ENCODE results near the gene RIMS4.

GRCh38 chr20:44768256-44768655 is 42.1 kb downstream of the RIMS4 start:
- TF ChIP-seq GATA2 (IDR thresholded peaks at IDR 0.05; ENCODE audit: low read depth, low read length): no peak
- TF ChIP-seq GATA3 (IDR thresholded peaks at IDR 0.05; ENCODE audit: low read depth, low read length): no peak

Data from SH-SY5Y (cell line).